K562 (cell line): Measurements from ENCODE around the gene PRKAR2B. TPM values are rescaled to one million over a fixed set of nuclear protein-coding genes. Genes with fewer than 3 reads are reported as not detected.

ENCODE experiments used
- C11orf30 ChIP-seq: fragments of 450-650 bp; IDR thresholded peaks from 2 replicates; pipeline ENCODE4 v1.6.1; 2016; ENCODE audit warnings: low read depth, mild to moderate bottlenecking
- CBFA2T2 ChIP-seq: fragments of 450-650 bp; conservative IDR thresholded peaks from 2 replicates; pipeline ENCODE4 v1.6.1; 2017; ENCODE audit warnings: mild to moderate bottlenecking
- CBX2 ChIP-seq: fragments of 200-600 bp; sonication (generic); IDR thresholded peaks from one replicate; pipeline ENCODE4 v1.6.1; 2012; ENCODE audit warnings: mild to moderate bottlenecking, low read length, inconsistent platforms; ENCODE audit not compliant: insufficient read depth, poor library complexity, severe bottlenecking
- POU5F1 ChIP-seq: fragments of 150-350 bp; IDR thresholded peaks from 2 replicates; pipeline ENCODE4 v1.6.1; 2014; ENCODE audit warnings: borderline replicate concordance, low read length, low read depth, mild to moderate bottlenecking; ENCODE audit not compliant: partially characterized antibody
- SMARCA5 ChIP-seq: fragments of 450-650 bp; IDR thresholded peaks from 2 replicates; pipeline ENCODE4 v1.6.1; 2016
- XRCC4 ChIP-seq: IDR thresholded peaks from one replicate; pipeline ENCODE4 v1.6.1; 2011; ENCODE audit not compliant: insufficient read depth, insufficient read length; ENCODE audit errors: extremely low read depth
- ZNF551 ChIP-seq: fragments of 250-450 bp; sonication (Bioruptor Pico); IDR thresholded peaks from 2 replicates; pipeline ENCODE4 v1.5.0; 2021; ENCODE audit warnings: mild to moderate bottlenecking, moderate library complexity
- ZNF76 ChIP-seq: fragments of 250-450 bp; sonication (Bioruptor Pico); IDR thresholded peaks from 2 replicates; pipeline ENCODE4 v1.4.0; 2020; ENCODE audit warnings: mild to moderate bottlenecking, moderate library complexity, borderline replicate concordance
- ZNF766 ChIP-seq: fragments of 200-800 bp; sonication (Bioruptor generic); conservative IDR thresholded peaks from 2 replicates; pipeline ENCODE4 v1.6.1; 2016; ENCODE audit warnings: missing genetic modification characterization, missing compliant biosample characterization
- polyA plus RNA-seq, 8 experiments: library from polyadenylated mRNA; depleted of rRNA in 4 of 8; stranded (reverse) in 5 of 8; unstranded in 3 of 8; fragments of >200 nt; fragmentation: Nextera tagmentation in 2 of 8; fragmentation: Illumina TruSeq in 1 of 8; extraction: Ambion mirVana in 2 of 8; extraction: Trizol in 1 of 8; gene quantifications; 2 replicates each; pipeline versions ENCODE4 v1.2.1 to v1.2.3, GENCODE V29; 2011 to 2014; ENCODE audit warnings: inconsistent platforms in 1 of 8, missing spikeins in 1 of 8
- total RNA-seq, 7 experiments: library from RNA; depleted of rRNA in 6 of 7; stranded (reverse); fragments of >200 nt in 6 of 7; fragmentation: Illumina TruSeq in 2 of 7; extraction: Trizol in 2 of 7; gene quantifications; 2 replicates each; pipeline versions ENCODE4 v1.2.1 to v1.2.3, GENCODE V29; 2011 to 2021; ENCODE audit warnings: low replicate concordance in 1 of 7
- TF ChIP-seq, protein P1 (sequence below): fragments of 250-450 bp; sonication (Bioruptor Pico); IDR thresholded peaks from 2 replicates; pipeline ENCODE4 v1.9.0; 2021; ENCODE audit warnings: mild to moderate bottlenecking

PRKAR2B gene
- total and polyA plus RNA-seq, 9 of the 15 experiments (the other 6 are each of a cell fraction or from before 2014, with no cell fraction given): 59.0 to 173 (median 129) TPM

DNA sequence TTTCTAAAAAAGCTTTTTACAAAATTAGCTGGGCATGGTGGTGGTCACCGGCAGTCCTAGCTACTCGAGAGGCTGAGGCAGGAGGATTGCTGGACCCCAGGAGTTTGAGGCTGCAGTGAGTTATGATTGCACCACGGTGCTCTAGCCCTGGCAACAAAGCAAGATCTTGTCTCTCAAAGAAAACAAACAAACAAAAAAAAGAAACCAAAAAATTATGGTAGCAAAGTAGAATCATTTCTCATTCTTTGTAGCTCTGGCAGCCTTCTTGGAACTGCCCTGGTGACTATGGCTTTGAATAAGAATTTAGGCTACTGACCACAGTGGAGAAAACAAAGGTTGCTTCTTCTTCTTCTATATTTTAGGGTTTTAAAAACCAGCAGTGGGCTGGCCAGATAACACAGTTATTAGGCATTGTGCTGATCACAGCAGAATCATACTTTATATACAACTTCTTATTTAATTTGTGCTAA lies 41.9 kb upstream of the PRKAR2B start (continued):
- TF ChIP-seq, protein P1, sequence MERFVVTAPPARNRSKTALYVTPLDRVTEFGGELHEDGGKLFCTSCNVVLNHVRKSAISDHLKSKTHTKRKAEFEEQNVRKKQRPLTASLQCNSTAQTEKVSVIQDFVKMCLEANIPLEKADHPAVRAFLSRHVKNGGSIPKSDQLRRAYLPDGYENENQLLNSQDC (CRISPR knock-in tag): no peak
- TF ChIP-seq SMARCA5 (peak; percentile 49; the same call in 1 of the 2 replicates), C11orf30 (peak; percentile 80), ZNF766 (0 out of 2 replicates have a peak, but pooled peaks have one; percentile 15), ZNF551 (CRISPR knock-in tag) (no peak), POU5F1 (no peak), CBX2 (no peak), ZNF76 (no peak), XRCC4 (no peak), CBFA2T2 (no peak)
